ENCODE measurements around the gene PHYH.
"Not testable (repeated sequence)": the region's sequence is repeated elsewhere in the genome, so short reads cannot be mapped to it uniquely, and the experiment has no call there.

Gene PHYH

DNA sequence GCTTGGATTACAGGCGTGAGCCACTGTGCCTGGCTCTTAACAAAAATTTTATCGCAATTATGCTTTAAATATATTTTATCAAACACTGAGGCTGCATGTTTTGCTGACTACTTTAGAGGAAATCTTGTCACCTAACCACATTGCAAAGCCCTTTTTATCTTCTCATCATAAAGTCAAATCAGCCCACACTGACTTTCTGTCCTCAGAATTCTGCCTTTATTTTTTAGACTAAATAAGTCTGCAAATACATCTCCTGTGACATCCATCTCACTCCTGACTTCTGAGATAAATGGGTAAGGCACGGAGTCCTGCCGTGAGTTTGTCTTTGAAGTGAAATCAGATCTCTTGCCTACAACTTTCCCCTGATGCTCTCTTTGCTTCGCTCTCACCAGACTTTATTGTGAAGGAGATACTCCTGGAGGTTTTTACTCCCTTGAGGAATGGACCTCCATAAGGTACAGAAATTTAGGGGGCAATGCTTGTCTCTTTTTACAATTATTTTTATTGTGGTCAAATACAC lies 42.2 kb downstream of the PHYH start:
- DNase-seq (ENCODE audit: low read depth): no peak
- H3K4me3 ChIP-seq (replicated peaks; ENCODE audit: low read depth, low read length): no peak overlapping the region
- TF ChIP-seq, protein P1, sequence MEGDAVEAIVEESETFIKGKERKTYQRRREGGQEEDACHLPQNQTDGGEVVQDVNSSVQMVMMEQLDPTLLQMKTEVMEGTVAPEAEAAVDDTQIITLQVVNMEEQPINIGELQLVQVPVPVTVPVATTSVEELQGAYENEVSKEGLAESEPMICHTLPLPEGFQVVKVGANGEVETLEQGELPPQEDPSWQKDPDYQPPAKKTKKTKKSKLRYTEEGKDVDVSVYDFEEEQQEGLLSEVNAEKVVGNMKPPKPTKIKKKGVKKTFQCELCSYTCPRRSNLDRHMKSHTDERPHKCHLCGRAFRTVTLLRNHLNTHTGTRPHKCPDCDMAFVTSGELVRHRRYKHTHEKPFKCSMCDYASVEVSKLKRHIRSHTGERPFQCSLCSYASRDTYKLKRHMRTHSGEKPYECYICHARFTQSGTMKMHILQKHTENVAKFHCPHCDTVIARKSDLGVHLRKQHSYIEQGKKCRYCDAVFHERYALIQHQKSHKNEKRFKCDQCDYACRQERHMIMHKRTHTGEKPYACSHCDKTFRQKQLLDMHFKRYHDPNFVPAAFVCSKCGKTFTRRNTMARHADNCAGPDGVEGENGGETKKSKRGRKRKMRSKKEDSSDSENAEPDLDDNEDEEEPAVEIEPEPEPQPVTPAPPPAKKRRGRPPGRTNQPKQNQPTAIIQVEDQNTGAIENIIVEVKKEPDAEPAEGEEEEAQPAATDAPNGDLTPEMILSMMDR (IDR thresholded peaks at IDR 0.05; ENCODE audit: low read length, missing control alignments): no peak

DNA sequence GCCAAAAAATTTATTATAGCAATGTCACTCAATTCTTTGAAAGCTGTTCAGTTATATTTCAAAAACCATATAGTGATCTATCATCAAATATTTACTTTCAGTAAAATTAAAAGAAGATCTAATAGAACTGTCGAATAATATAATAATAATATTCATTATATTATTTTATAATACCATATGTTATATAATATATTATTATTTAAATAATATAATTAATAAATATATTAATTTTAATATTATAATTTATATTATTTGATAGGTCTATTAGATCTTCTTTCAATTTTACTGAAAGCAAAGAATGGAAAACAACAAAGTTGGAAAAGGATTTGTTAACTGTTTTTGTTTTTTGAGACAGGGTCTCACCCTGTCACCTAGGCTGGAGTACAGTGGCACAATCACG lies 43.2 kb downstream of the PHYH start:
- TF ChIP-seq, protein P1 (IDR thresholded peaks at IDR 0.05; ENCODE audit: low read length, missing control alignments): no peak
- DNase-seq (ENCODE audit: low read depth): no peak

DNA sequence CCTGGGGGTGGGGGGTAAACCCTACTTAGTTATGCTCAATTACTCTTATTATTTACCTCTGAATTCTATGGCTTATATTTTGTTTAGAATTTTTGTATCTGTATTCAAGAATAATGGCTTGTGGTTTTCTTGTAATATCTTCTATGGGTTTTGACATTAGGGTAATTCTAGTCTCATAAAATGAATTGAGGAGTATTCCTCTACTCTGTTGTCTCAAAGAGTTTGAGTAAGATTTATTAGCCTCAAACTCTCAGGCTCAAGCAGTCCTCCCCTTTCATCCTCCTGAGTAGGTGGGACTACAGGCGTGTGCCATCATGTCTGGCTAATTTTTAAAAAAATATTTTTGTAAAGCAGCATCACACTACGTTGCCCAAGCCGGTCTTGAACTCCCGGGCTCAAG lies 46.1 kb downstream of the PHYH start:
- no peak overlapping the region for H3K4me3 ChIP-seq (replicated peaks; ENCODE audit: low read depth, low read length)
- TF ChIP-seq, protein P1 (IDR thresholded peaks at IDR 0.05; ENCODE audit: low read length, missing control alignments): no peak
- no peak for DNase-seq (ENCODE audit: low read depth)

More for the DNA sequence above, 43.2 kb downstream of the PHYH start:
- no peak overlapping the region for H3K4me3 ChIP-seq (replicated peaks; ENCODE audit: low read depth, low read length)

DNA sequence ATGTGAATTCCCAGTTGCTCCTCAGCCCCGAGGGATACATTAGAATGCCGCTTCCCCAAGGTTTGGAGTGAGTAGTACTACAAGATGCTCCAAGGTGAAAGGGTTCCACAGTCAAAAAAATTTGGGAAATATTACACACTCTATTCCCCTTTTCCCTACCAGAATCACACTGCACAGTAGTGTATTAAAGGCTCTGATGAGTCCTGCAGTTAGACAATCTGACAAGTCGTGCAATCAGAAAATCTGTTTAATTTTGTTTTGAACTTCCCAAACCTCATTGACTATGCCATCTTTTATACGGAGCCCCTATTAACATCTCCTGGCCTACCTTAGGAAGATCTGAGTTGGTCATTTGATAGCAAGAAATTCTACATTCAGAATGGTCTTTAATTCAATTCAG lies 52.1 kb downstream of the PHYH start:
- TF ChIP-seq, protein P1 (IDR thresholded peaks at IDR 0.05; ENCODE audit: low read length, missing control alignments): no peak
- no peak overlapping the region for H3K4me3 ChIP-seq (replicated peaks; ENCODE audit: low read depth, low read length)
- no peak for DNase-seq (ENCODE audit: low read depth)

DNA sequence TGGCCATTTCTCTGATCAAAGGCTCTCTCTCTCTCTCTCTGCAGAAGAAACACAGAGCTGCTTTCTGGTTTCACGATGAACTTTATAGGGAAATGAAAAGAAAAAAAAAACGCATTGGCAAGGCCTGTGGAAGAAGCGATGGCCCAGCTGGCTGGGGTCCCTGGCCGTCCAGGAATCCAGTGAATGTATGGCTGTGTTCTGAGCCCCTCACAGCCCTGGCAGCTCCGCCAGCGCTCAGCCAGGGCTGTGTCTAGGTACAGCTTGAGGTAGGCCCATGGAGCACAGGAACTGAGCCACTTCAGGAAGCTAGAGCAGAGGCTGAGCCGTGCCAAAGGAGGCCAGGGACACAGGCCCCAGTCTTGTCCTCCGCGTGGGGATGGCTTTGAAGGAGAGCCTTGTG lies 52.6 kb downstream of the PHYH start:
- no peak for DNase-seq (ENCODE audit: low read depth)
- TF ChIP-seq, protein P1 (IDR thresholded peaks at IDR 0.05; ENCODE audit: low read length, missing control alignments): no peak

DNA sequence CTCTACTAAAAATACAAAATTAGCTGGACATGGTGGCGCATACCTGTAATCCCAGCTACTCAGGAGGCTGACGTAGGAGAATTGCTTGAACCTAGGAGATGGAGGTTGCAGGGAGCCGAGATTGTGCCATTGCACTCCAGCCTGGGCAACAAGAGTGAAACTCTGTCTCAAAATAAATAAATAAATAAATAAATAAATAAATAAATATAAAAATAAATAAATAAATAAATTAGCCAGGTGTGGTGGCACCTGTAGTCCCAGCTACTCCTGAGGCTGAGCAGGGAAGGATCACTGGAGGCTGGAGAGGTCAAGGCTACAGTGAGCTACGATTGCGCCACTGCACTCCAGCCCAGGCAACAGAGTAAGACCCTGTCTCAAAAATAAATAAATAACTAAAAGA lies 57.6 kb downstream of the PHYH start:
- not testable (repeated sequence) for DNase-seq (ENCODE audit: low read depth)

More for the DNA sequence above, 52.6 kb downstream of the PHYH start:
- no peak overlapping the region for H3K4me3 ChIP-seq (replicated peaks; ENCODE audit: low read depth, low read length)

DNA sequence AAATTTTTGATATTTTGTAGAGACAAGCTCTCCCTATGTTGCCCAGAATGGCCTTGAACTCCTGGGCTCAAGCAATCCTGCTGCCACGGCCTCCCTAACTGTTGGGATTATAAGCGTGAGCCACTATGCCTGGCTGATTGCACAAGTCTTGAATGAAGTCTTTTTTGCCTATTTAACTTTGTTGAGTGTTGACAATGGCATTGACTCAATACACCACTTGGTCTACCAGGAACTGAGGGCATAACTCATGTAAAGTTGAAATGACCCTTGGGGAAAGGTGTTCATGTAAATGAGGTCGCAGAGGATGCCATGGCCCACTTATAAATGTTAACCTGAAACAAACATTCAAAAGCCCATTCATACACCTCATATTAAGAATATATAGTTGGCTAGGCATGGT lies 58.3 kb downstream of the PHYH start:
- DNase-seq (ENCODE audit: low read depth): no peak
- TF ChIP-seq, protein P1 (IDR thresholded peaks at IDR 0.05; ENCODE audit: low read length, missing control alignments): no peak
- no peak overlapping the region for H3K4me3 ChIP-seq (replicated peaks; ENCODE audit: low read depth, low read length)

More for the DNA sequence above, 57.6 kb downstream of the PHYH start:
- not testable (repeated sequence) for H3K4me3 ChIP-seq (replicated peaks; ENCODE audit: low read depth, low read length)
